HepG2 (cell line): ENCODE data around the gene CENPB. TPM values are rescaled to one million over a fixed set of nuclear protein-coding genes. Genes with fewer than 3 reads are reported as not detected.

ENCODE experiments used
- BORCS8-MEF2B ChIP-seq: sonication (generic); formaldehyde crosslinking; IDR thresholded peaks from 2 replicates; pipeline ENCODE4 v1.8.0; 2022; ENCODE audit warnings: mild to moderate bottlenecking, missing genetic modification reagents
- CCDC6 ChIP-seq: sonication (generic); formaldehyde crosslinking; IDR thresholded peaks from 2 replicates; pipeline ENCODE4 v1.8.1; 2022; ENCODE audit warnings: mild to moderate bottlenecking, missing genetic modification reagents, moderate library complexity
- FIP1L1 ChIP-seq: fragments of 200-400 bp; formaldehyde crosslinking; IDR thresholded peaks from 2 replicates; pipeline ENCODE4 v1.6.1; 2018; ENCODE audit warnings: low read depth, mild to moderate bottlenecking, low read length, moderate library complexity, borderline replicate concordance; ENCODE audit not compliant: insufficient read depth
- GABPA ChIP-seq, 2 experiments: IDR thresholded peaks; 2 replicates each; pipeline ENCODE4 v1.6.1; 2011 to 2016; ENCODE audit warnings: low read depth in 2 of 2, low read length in 1 of 2, missing biosample characterization in 1 of 2, missing genetic modification characterization in 1 of 2
- KAT2B ChIP-seq: fragments of 150-350 bp; IDR thresholded peaks from 2 replicates; pipeline ENCODE4 v1.6.1; 2014; ENCODE audit warnings: low read depth, low read length, borderline replicate concordance
- NPAS2 ChIP-seq: sonication (generic); formaldehyde crosslinking; IDR thresholded peaks from 2 replicates; pipeline ENCODE4 v1.8.0; 2022; ENCODE audit warnings: mild to moderate bottlenecking, missing genetic modification reagents, borderline replicate concordance
- RAD21 ChIP-seq: fragments of 450-650 bp; formaldehyde crosslinking; IDR thresholded peaks from 2 replicates; pipeline ENCODE4 v1.5.0; 2020; ENCODE audit warnings: mild to moderate bottlenecking
- SIN3B ChIP-seq: fragments of 150-350 bp; IDR thresholded peaks from 2 replicates; pipeline ENCODE4 v1.6.1; 2014; ENCODE audit warnings: low read length
- SRF ChIP-seq: IDR thresholded peaks from 2 replicates; pipeline ENCODE4 v1.6.1; 2011; ENCODE audit warnings: mild to moderate bottlenecking, low read depth, low read length, moderate library complexity
- TAF1 ChIP-seq: sonication (generic); formaldehyde crosslinking; IDR thresholded peaks from 2 replicates; pipeline ENCODE4 v1.4.0; 2020; ENCODE audit warnings: missing genetic modification reagents
- ZNF530 ChIP-seq: sonication (generic); formaldehyde crosslinking; IDR thresholded peaks from 2 replicates; pipeline ENCODE4 v1.5.0; 2020; ENCODE audit warnings: low read depth, mild to moderate bottlenecking, missing genetic modification reagents
- ZNF543 ChIP-seq: sonication (generic); formaldehyde crosslinking; IDR thresholded peaks from 2 replicates; pipeline ENCODE4 v1.4.0; 2020; ENCODE audit warnings: mild to moderate bottlenecking, missing genetic modification reagents
- ZNF614 ChIP-seq: IDR thresholded peaks from 2 replicates; pipeline ENCODE4 v1.6.1; 2018; ENCODE audit warnings: missing biosample characterization, missing genetic modification reagents, inconsistent platforms, borderline replicate concordance
- ZNF619 ChIP-seq: sonication (generic); formaldehyde crosslinking; IDR thresholded peaks from 2 replicates; pipeline ENCODE4 v1.4.0; 2020; ENCODE audit warnings: mild to moderate bottlenecking, missing genetic modification reagents
- ZNF713 ChIP-seq: sonication (generic); formaldehyde crosslinking; IDR thresholded peaks from 2 replicates; pipeline ENCODE4 v1.4.0; 2020; ENCODE audit warnings: mild to moderate bottlenecking, missing genetic modification reagents
- ZSCAN29 ChIP-seq: sonication (generic); formaldehyde crosslinking; conservative IDR thresholded peaks from 2 replicates; pipeline ENCODE4 v1.4.0; 2020; ENCODE audit warnings: mild to moderate bottlenecking, missing genetic modification reagents
- ZZZ3 ChIP-seq: sonication (generic); formaldehyde crosslinking; IDR thresholded peaks from 2 replicates; pipeline ENCODE4 v1.4.0; 2020; ENCODE audit warnings: missing genetic modification reagents, mild to moderate bottlenecking, borderline replicate concordance
- polyA plus RNA-seq, 8 experiments: library from polyadenylated mRNA; depleted of rRNA in 3 of 8; stranded (reverse) in 7 of 8; unstranded in 1 of 8; fragments of >200 nt; fragmentation: Illumina TruSeq in 4 of 8; extraction: Trizol in 4 of 8; gene quantifications; 2 replicates each; pipeline versions ENCODE4 v1.2.1 to v1.2.3, GENCODE V29; 2011 to 2016; ENCODE audit warnings: low read depth in 4 of 8, missing spikeins in 1 of 8, mixed read lengths in 1 of 8; ENCODE audit not compliant: insufficient read depth in 1 of 8
- total RNA-seq, 5 experiments: library from RNA; depleted of rRNA; stranded (reverse); fragments of >200 nt; fragmentation: Illumina TruSeq; extraction: Trizol; gene quantifications; 2 replicates each; pipeline ENCODE4 v1.2.3, GENCODE V29; 2016; ENCODE audit warnings: low read depth in 1 of 5
- TF ChIP-seq, protein P1 (sequence below): sonication (generic); formaldehyde crosslinking; IDR thresholded peaks from 2 replicates; pipeline ENCODE4 v1.5.0; 2020; ENCODE audit warnings: mild to moderate bottlenecking, missing genetic modification reagents, borderline replicate concordance
- TF ChIP-seq, protein P2 (sequence below): sonication (generic); formaldehyde crosslinking; IDR thresholded peaks from 2 replicates; pipeline ENCODE4 v1.4.0; 2020; ENCODE audit warnings: mild to moderate bottlenecking, missing genetic modification reagents
- TF ChIP-seq, protein P3 (sequence below): sonication (generic); formaldehyde crosslinking; IDR thresholded peaks from 2 replicates; pipeline ENCODE4 v1.4.0; 2020; ENCODE audit warnings: missing genetic modification reagents, borderline replicate concordance
- TF ChIP-seq, protein P4 (sequence below): sonication (generic); formaldehyde crosslinking; IDR thresholded peaks from 2 replicates; pipeline ENCODE4 v1.8.1; 2023; ENCODE audit warnings: mild to moderate bottlenecking, missing genetic modification reagents
- TF ChIP-seq, protein P5 (sequence below): sonication (generic); formaldehyde crosslinking; IDR thresholded peaks from 2 replicates; pipeline ENCODE4 v1.8.0; 2022; ENCODE audit warnings: low read depth, missing genetic modification reagents

The CENPB gene
- total and polyA plus RNA-seq, 2 of the 13 experiments (the other 11 are each of a cell fraction or from before 2014, with no cell fraction given): 10.4 to 54.5 TPM

DNA sequence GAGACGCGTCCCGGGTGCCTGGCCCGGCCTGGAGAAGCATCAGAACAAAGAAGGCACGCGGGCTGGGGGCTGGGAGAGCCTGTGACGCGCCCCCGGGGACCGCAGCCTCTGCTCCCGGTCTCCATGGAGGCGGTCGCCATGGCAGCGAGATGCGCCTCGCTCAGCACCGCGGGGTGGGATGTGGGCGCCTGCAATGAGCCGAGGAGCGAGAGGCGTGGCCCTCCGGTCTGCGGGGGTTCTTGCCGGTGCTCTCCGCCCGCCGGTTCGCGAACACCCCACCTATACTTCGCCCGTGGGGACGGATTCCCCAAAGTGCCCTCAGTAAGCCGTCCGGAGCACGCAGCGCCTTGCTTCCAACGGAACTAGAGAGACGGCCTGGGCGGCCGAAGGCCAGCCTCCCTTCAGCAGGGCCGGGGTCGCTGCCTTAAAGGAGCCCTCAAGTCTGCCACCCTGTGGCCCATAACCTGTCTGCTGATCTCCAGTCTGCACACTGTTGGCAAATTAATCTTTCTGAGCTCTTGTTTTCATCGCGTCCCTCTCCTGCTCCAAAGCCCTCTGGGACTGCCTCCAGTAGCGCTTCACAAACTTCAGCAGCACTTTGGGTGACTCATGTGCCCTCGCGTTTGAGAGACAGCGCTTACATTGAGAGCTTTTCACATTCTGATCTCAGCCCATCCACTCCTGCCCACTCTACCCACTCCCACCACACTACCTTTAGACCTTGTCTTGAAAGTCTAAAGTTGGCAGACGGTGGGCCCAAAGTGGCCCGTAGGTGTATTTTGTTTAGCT is 18.0 kb downstream of the CENPB start (continued):
- TF ChIP-seq, protein P1, sequence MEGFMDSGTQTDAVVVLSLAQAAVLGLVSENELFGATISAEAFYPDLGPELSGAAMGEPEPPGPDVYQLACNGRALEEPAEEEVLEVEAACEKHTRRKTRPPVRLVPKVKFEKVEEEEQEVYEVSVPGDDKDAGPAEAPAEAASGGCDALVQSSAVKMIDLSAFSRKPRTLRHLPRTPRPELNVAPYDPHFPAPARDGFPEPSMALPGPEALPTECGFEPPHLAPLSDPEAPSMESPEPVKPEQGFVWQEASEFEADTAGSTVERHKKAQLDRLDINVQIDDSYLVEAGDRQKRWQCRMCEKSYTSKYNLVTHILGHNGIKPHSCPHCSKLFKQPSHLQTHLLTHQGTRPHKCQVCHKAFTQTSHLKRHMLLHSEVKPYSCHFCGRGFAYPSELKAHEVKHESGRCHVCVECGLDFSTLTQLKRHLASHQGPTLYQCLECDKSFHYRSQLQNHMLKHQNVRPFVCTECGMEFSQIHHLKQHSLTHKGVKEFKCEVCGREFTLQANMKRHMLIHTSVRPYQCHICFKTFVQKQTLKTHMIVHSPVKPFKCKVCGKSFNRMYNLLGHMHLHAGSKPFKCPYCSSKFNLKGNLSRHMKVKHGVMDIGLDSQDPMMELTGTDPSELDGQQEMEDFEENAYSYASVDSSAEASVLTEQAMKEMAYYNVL (CRISPR knock-in tag): no peak
- TF ChIP-seq, protein P2, sequence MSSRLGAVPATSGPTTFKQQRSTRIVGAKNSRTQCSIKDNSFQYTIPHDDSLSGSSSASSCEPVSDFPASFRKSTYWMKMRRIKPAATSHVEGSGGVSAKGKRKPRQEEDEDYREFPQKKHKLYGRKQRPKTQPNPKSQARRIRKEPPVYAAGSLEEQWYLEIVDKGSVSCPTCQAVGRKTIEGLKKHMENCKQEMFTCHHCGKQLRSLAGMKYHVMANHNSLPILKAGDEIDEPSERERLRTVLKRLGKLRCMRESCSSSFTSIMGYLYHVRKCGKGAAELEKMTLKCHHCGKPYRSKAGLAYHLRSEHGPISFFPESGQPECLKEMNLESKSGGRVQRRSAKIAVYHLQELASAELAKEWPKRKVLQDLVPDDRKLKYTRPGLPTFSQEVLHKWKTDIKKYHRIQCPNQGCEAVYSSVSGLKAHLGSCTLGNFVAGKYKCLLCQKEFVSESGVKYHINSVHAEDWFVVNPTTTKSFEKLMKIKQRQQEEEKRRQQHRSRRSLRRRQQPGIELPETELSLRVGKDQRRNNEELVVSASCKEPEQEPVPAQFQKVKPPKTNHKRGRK: no peak; the same call in 1 of the 2 replicates
- TF ChIP-seq ZNF619 (CRISPR knock-in tag) (no peak), KAT2B (peak; percentile 4; the same call in 1 of the 2 replicates), ZNF713 (CRISPR knock-in tag) (0 out of 2 replicates have a peak, but pooled peaks have one; percentile 71), CCDC6 (CRISPR knock-in tag) (0 out of 2 replicates have a peak, but pooled peaks have one; percentile 42), ZZZ3 (CRISPR knock-in tag) (no peak), FIP1L1 (0 out of 2 replicates have a peak, but pooled peaks have one; percentile 2), SIN3B (no peak), ZNF530 (no peak), GABPA (IDR thresholded peaks at IDR 0.05; ENCODE audit: low read depth, low read length) (no peak), GABPA (CRISPR knock-in tag; IDR thresholded peaks at IDR 0.05; ENCODE audit: low read depth) (no peak), SRF (no peak), RAD21 (CRISPR knock-in tag) (peak; percentile 67), NPAS2 (CRISPR knock-in tag) (no peak), TAF1 (CRISPR knock-in tag) (no peak; the same call in 1 of the 2 replicates), BORCS8-MEF2B (CRISPR knock-in tag) (no peak), ZSCAN29 (CRISPR knock-in tag) (no peak; the same call in 1 of the 2 replicates), ZNF614 (CRISPR knock-in tag) (peak; percentile 34; the same call in 1 of the 2 replicates), ZNF543 (CRISPR knock-in tag) (no peak)
- TF ChIP-seq, protein P3, sequence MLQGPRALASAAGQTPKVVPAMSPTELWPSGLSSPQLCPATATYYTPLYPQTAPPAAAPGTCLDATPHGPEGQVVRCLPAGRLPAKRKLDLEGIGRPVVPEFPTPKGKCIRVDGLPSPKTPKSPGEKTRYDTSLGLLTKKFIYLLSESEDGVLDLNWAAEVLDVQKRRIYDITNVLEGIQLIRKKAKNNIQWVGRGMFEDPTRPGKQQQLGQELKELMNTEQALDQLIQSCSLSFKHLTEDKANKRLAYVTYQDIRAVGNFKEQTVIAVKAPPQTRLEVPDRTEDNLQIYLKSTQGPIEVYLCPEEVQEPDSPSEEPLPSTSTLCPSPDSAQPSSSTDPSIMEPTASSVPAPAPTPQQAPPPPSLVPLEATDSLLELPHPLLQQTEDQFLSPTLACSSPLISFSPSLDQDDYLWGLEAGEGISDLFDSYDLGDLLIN (CRISPR knock-in tag): no peak
- TF ChIP-seq, protein P4, sequence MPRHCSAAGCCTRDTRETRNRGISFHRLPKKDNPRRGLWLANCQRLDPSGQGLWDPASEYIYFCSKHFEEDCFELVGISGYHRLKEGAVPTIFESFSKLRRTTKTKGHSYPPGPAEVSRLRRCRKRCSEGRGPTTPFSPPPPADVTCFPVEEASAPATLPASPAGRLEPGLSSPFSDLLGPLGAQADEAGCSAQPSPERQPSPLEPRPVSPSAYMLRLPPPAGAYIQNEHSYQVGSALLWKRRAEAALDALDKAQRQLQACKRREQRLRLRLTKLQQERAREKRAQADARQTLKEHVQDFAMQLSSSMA (CRISPR knock-in tag): no peak
- TF ChIP-seq, protein P5, sequence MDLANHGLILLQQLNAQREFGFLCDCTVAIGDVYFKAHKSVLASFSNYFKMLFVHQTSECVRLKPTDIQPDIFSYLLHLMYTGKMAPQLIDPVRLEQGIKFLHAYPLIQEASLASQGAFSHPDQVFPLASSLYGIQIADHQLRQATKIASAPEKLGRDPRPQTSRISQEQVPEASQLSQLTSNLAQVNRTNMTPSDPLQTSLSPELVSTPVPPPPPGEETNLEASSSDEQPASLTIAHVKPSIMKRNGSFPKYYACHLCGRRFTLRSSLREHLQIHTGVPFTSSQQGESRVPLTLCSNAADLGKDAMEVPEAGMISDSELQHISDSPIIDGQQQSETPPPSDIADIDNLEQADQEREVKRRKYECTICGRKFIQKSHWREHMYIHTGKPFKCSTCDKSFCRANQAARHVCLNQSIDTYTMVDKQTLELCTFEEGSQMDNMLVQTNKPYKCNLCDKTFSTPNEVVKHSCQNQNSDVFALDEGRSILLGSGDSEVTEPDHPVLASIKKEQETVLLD (CRISPR knock-in tag): no peak
